HG03108 (cell line): ENCODE measurements around the gene KDM5B.
"Not testable (repeated sequence)": the region's sequence is repeated elsewhere in the genome, so short reads cannot be mapped to it uniquely, and the experiment has no call there.

ENCODE experiments used
- ATAC-seq: cut with Tn5 transposase; IDR thresholded peaks from one replicate; pipeline ENCODE4 v1.9.1; 2021; ENCODE audit warnings: moderate library complexity; ENCODE audit not compliant: unreplicated experiment

The KDM5B gene

GRCh38 chr1:202716654-202717053, 91.6 kb downstream of the KDM5B start:
- no peak for ATAC-seq

GRCh38 chr1:202714202-202714601, 94.0 kb downstream of the KDM5B start:
- ATAC-seq = not testable (repeated sequence)

DNA sequence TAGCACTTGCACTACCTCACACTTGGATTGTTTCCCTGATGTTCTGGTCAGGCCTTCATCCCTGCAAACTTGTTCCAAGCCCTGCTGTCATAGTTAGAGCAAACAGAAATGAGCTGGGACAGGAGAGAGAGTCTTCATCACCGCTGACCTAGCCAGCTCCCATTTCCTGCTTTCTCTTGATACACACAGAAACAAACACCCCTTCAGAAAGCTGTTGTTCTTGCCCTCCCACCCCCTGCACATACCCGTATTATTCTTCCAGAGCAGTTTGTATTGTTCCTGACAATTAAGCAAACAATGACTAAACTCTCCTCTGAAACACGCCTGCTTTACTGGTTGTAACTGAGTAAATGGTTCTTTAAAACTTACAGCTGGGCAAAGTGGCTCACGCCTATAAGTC, 95.1 kb downstream of the KDM5B start:
- no peak for ATAC-seq

GRCh38 chr1:202711949-202712635, 96.1 kb downstream of the KDM5B start:
- ATAC-seq = no peak

DNA sequence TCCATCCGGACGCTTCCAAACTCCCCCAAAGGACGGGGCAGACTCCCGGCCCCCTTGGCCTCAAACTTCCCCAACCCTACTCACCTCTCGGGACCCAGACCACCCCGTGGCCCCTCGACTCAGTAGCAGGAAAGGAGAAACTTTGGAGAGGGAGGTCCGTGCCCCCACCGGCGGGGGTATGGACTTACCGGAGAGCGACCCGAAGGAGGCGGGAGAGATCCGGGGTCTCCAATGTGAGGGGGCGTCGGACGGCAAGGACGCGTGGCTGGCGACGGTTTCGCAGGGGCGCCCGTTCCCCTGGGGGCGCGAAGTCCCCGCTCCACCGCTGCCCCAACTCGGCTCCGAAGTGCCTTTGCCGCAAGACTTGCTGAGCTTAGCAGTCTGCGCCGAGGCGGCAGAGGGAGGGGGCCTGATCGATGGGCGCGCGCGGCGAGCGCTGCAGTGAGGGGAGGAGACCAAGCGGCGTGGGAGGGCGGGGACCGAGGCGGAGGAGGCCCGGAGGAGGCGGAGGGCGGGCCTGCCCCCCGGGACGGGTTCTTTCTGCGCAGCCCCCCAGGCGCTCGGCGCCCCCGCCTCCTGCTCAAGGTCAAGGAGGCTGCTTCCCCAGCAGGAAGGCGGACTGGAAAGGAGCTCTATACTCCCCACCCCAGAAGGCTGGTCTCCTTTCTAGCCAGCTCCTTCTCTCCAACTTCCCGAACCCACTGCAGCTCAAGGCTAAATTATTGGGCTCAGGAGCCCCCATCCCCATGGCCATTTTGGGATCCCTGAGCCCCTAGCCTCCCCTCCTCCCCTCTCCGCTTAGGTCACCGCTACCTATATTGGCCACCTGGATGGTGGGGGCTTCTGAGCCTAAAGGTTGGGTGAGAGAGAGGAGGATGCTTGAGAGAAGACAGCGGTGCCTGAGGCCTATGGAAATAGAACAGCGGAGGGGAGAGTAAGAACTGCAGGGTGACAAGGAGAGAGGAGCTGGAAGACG, 97.9 kb downstream of the KDM5B start, which contains the start of gene SYT2:
Gene SYT2, minus strand, starts transcription at position 385 of the 976 bp plus-strand sequence. CDS start 104,682 bp downstream, outside the sequence.
- no peak for ATAC-seq

DNA sequence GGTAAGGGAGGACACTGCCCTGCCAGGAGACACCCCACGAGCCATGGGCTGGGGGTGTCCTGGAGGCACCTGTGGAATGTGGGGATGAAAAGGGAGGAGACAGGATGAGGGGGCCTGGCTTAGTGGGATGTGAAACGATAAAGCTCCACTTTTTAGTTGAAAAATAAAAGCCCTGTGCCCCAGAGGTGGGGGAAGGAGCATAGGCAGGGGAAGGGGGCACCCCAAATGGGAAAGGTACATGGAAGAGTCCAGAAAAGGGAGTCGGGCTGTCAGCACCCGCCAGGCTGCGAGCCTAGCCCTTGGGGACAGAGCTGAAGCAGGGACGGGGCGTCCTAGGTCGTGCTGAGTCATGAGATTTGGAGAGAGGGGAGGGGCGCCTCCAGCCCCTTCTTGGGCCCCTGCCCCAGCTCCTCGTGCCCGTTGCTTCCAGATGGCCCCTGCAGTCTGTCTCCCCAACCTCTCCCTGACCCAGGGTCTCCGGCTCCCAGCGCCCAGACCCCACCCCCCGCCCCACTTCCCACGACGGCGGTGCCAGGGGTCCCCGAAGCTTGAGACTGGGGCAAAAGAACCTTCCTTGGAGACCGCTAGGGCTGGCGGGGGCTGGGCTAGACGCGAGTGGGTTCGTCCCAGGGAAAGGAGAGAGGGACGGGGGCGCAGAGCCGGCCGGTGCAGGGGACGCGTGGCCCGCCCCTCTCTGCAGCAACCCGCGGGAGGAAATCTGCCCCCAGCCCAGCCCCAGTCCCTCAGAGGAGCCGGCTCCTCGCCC, 98.8 kb downstream of the KDM5B start:
- no peak for ATAC-seq

DNA sequence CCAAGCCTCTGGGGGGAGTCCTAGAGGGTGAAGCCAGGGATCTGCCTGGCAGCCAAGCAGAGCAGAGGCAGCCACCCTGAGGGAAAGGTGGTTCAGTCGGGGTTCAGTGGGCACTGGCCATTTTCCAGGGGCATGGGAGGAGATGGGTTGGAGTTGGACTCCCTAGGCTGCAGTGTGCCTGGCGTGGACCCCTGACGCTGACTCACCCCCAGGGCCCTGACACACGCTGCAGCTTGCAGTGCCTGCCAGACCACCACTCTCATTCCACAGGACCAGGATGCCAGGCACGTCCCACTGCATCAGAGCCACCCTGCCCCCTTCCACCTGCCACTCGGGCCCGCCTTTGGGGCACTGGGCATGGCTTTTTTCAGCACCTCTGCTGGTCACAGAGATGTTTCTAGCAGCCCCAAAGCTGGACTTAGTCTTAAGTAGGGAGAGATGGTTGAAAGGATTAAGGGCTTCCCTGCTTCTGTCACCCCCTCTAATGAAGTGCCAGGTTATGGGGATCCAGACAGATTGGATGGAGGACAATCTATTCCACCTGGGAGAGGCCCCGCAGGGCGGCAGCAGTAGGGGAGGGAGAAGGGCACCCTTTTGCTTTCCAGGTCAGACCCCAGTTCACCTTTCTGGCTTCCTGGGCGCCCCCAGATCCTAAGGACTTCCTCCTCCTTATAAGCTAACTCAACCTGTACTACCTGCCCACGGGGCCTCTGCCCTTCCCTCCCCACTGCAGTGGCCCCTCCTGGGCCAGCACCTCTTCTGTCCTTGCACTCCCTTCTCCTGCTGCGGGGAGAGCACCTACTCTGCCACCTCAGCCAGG, 99.6 kb downstream of the KDM5B start:
- no peak for ATAC-seq

- no peak for ATAC-seq
Observed at GRCh38 chr1:202706851-202707250, 101.4 kb downstream of the KDM5B start.

- no peak for ATAC-seq
Observed at GRCh38 chr1:202704601-202705000, 103.6 kb downstream of the KDM5B start.

- ATAC-seq = no peak
Observed at GRCh38 chr1:202703191-202703590, 105.0 kb downstream of the KDM5B start.

DNA sequence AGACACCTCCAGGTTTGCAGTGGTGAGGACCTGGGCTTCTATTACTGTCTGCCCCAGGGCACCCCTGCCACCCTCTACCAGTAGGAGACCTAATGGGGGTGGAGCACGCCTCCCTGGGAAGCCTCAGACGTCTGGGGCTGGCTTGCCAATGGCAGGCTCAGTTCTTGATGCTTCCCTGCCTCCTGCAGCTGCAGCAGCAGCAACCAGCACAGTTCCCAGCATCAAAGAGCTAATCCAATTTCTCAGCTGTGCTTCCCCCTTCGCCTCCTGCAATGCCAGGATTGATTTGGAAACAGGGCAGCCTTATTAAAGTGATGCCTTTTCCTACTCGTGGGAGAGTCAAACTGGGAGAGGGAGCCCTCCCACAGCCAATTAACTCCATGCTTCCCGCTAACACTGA, 106.1 kb downstream of the KDM5B start:
- no peak for ATAC-seq

GRCh38 chr1:202701200-202701599, 107.0 kb downstream of the KDM5B start:
- no peak for ATAC-seq

DNA sequence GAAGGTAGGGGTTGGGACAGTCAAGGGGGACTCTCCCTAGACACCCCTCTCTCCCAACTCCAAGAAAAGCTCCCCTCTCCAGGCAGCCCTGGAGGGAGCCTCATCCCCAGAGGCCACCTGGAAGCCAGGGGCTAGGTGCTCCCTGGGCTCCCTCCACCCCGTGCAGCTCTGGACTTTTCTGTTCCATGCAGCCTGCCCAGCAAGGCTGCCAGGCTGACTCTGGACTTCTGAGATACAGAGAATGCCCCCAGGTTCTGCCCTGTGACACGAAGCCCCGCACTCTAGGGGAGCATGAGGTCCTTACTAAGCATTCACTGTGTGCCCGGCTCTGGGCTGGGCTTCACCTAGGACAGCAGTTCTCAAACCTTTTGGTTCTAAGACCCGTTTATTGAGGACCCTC, 108.2 kb downstream of the KDM5B start:
- ATAC-seq = no peak

DNA sequence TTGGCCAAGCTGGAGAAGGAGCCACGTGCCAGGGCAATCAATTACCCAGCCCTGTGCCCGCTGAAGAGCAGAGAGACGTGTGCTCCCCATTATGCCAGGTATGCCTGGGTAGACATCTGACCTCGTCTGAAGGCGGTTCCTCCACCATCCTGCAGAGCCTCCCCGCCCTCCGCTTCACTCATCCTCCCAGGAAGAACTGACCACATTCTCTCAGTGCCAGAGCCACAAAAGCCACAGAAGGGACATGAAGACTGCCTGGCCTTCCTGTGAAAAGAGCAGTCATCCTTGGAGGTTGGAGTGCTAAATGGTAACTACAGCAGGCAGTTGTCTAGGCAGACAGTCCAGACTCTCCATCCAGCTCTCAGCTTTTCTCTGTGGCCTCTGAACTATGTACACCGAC, 109.9 kb downstream of the KDM5B start:
- ATAC-seq = no peak

GRCh38 chr1:202697038-202697437, 111.2 kb downstream of the KDM5B start:
- no peak for ATAC-seq

- no peak for ATAC-seq
Observed at GRCh38 chr1:202694314-202694713, 113.9 kb downstream of the KDM5B start.

- no peak for ATAC-seq
Observed at GRCh38 chr1:202692959-202693555, 115.2 kb downstream of the KDM5B start.

- no peak for ATAC-seq
Observed at GRCh38 chr1:202691816-202692215, 116.4 kb downstream of the KDM5B start.

DNA sequence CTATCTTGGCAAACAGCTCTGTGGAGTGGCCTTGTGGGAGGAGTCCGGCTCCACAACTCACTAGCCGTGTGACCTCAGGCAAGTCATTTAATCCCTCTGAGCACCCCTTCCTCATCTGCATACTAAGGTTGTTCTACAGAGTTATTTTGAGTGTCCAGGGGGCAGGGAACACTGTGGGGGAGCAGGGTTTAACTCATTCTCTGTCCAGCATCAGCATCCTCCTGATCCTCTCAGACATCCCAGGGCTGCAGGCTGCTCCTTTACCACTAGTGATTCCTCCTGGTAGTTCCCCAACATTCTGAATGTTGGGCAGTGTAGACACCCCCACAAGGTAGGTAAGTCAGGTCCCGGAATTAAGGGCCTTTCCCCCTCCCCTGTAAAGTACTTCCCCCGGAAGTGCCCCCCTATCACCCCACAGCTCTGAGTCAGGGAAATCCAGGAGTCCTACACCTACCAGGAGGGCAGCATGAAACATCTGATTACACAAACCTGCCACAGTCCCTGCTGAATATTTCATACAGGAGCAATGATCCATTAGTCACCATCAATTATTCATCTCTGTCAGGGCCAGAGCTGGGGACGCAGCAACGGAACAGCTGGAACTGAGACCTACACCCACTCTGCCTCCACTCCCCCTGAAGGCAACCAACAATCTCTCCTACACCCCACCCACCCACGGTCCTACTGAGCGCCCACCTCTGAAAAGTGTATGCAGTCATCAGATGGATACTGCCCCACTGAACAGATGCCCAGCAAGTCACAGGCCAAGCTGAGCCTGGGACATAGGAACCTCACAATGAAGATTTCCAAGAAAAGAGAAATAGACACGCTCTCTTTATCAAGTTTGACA, 118.5 kb downstream of the KDM5B start:
- no peak for ATAC-seq
